ENCODE measurements around the gene TEKT3.

GRCh38 chr17:15366026-15366425 is 24.6 kb upstream of the TEKT3 start:
- TF ChIP-seq CTCF (IDR thresholded peaks at IDR 0.05) = no peak
- TF ChIP-seq POLR2A (IDR thresholded peaks at IDR 0.05) = no peak
